Neural progenitor cell (in vitro differentiated cells): ENCODE measurements around the gene AEBP2. TPM values are rescaled to one million over a fixed set of nuclear protein-coding genes. Genes with fewer than 3 reads are reported as not detected.

Experiments
- DNase-seq: peaks from one replicate; pipeline ENCODE4 v3.0.0-alpha.2; 2016; ENCODE audit warnings: low spot score
- H2AFZ ChIP-seq: fragments of 200-600 bp; sonication (generic); replicated peaks from 2 replicates; pipeline ENCODE4 v1.6.1; 2016; ENCODE audit warnings: antibody characterized with exemption
- H3F3A ChIP-seq: fragments of 200-600 bp; sonication (generic); 2 replicates; pipeline ENCODE4 v1.6.1; 2016; ENCODE audit warnings: antibody characterized with exemption, low read depth
- H3K27ac ChIP-seq: fragments of 200-600 bp; sonication (generic); 2 replicates; pipeline ENCODE4 v1.5.1; 2016; ENCODE audit warnings: mild to moderate bottlenecking
- H3K27me3 ChIP-seq: fragments of 200-600 bp; sonication (generic); 2 replicates; pipeline ENCODE4 v1.6.1; 2016; ENCODE audit warnings: mild to moderate bottlenecking, moderate library complexity
- H3K36me3 ChIP-seq: fragments of 200-600 bp; sonication (generic); 2 replicates; pipeline ENCODE4 v1.5.1; 2016
- H3K4me1 ChIP-seq: fragments of 200-600 bp; sonication (generic); 2 replicates; pipeline ENCODE4 v1.6.1; 2016; ENCODE audit warnings: mixed run types
- H3K4me2 ChIP-seq: fragments of 200-600 bp; sonication (generic); 2 replicates; pipeline ENCODE4 v1.6.1; 2016
- H3K4me3 ChIP-seq: fragments of 200-600 bp; sonication (generic); 2 replicates; pipeline ENCODE4 v1.5.1; 2016
- H3K79me2 ChIP-seq: fragments of 200-600 bp; sonication (generic); 2 replicates; pipeline ENCODE4 v1.6.1; 2016; ENCODE audit warnings: low read depth
- H3K9ac ChIP-seq: fragments of 200-600 bp; sonication (generic); 2 replicates; pipeline ENCODE4 v1.6.1; 2016
- H3K9me3 ChIP-seq: fragments of 200-600 bp; sonication (generic); 2 replicates; pipeline ENCODE4 v1.5.1; 2016; ENCODE audit warnings: low read depth
- H4K20me1 ChIP-seq: fragments of 200-600 bp; sonication (generic); 2 replicates; pipeline ENCODE4 v1.6.1; 2016; ENCODE audit warnings: low read depth
- H3K27ac Mint-ChIP-seq: 3 replicates; pipeline ENCODE4 v1.8.0; 2021; ENCODE audit warnings: mixed read lengths
- H3K27me3 Mint-ChIP-seq: 2 replicates; pipeline ENCODE4 v1.8.0; 2022; ENCODE audit warnings: low read depth, mild to moderate bottlenecking, inconsistent platforms, moderate library complexity, mixed read lengths; ENCODE audit not compliant: insufficient read depth
- H3K36me3 Mint-ChIP-seq: 3 replicates; pipeline ENCODE4 v1.8.0; 2021; ENCODE audit warnings: mixed read lengths
- H3K4me1 Mint-ChIP-seq: 3 replicates; pipeline ENCODE4 v1.8.0; 2021; ENCODE audit warnings: mixed read lengths
- H3K4me3 Mint-ChIP-seq: 3 replicates; pipeline ENCODE4 v1.8.0; 2021; ENCODE audit warnings: mild to moderate bottlenecking, moderate library complexity, mixed read lengths
- H3K9me3 Mint-ChIP-seq: 3 replicates; pipeline ENCODE4 v1.8.0; 2020; ENCODE audit warnings: mixed read lengths
- EZH2 ChIP-seq: fragments of 200-600 bp; sonication (generic); IDR thresholded peaks from 2 replicates; pipeline ENCODE4 v1.6.1; 2017; ENCODE audit warnings: antibody characterized with exemption, mild to moderate bottlenecking, moderate library complexity
- EZH2phosphoT487 ChIP-seq: fragments of 200-600 bp; sonication (generic); IDR thresholded peaks from 2 replicates; pipeline ENCODE4 v1.6.1; 2017; ENCODE audit warnings: antibody characterized with exemption
- total RNA-seq: library from RNA; depleted of rRNA; stranded (reverse); fragments of >200 nt; gene quantifications from 2 replicates; pipeline ENCODE4 v1.2.3, GENCODE V29; 2015; ENCODE audit warnings: low replicate concordance
- TF ChIP-seq, protein P1 (sequence below): fragments of 200-600 bp; sonication (generic); IDR thresholded peaks from 2 replicates; pipeline ENCODE4 v1.5.1; 2017; ENCODE audit warnings: antibody characterized with exemption, mild to moderate bottlenecking

AEBP2 gene
- total RNA-seq, 1 donor from 2014 or later, result 34.0 TPM

DNA sequence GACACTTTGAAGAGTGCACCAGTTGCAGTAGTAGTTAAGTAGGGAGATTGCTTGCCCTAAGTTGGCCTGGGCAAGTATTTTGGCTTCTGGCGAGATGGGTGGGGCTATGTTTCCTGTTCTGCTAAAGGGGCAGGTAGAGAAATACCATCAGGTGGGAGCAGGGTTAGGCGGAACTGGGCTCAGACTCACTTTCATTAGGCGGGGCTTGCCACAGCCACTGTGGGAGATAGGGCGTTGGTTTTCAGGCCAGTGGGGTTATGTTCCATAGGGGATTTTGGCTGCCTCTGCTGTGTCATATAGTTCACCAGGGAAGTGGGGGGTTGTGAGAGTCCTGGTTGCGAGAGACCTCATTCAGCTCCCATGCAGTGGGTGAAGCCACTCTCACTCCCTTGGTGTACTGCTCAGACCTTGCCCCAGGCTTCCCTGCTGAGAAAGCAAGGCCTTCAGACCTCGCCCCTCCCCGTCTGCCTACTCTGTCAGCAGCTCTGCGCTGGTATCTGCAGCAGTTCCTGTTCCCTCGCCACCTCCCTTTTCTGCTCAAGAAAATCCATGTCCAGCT is 43.3 kb downstream of the AEBP2 start:
- no peak overlapping the region for H3K4me2 ChIP-seq
- peaks cover 10% of the 10 kb centered on the region for H3K36me3 ChIP-seq
- peaks cover 100% of the 10 kb centered on the region for H3K79me2 ChIP-seq
- Mint-ChIP-seq H3K4me1 (peaks cover 14% of the 10 kb centered on the region), H3K9me3 (peaks cover 54% of the 10 kb centered on the region), H3K4me3 (no peak overlapping the region), H3K36me3 (peaks cover 80% of the 10 kb centered on the region), H3K27ac (no peak overlapping the region), H3K27me3 (no peaks in the 10 kb centered on the region)
- no peaks in the 10 kb centered on the region for H3K9me3 ChIP-seq
- H3K9ac ChIP-seq, result no peak overlapping the region
- no peak overlapping the region for H3K27ac ChIP-seq
- H3K27me3 ChIP-seq, result no peaks in the 10 kb centered on the region
- no peak overlapping the region for H3K4me3 ChIP-seq
- TF ChIP-seq, protein P1, sequence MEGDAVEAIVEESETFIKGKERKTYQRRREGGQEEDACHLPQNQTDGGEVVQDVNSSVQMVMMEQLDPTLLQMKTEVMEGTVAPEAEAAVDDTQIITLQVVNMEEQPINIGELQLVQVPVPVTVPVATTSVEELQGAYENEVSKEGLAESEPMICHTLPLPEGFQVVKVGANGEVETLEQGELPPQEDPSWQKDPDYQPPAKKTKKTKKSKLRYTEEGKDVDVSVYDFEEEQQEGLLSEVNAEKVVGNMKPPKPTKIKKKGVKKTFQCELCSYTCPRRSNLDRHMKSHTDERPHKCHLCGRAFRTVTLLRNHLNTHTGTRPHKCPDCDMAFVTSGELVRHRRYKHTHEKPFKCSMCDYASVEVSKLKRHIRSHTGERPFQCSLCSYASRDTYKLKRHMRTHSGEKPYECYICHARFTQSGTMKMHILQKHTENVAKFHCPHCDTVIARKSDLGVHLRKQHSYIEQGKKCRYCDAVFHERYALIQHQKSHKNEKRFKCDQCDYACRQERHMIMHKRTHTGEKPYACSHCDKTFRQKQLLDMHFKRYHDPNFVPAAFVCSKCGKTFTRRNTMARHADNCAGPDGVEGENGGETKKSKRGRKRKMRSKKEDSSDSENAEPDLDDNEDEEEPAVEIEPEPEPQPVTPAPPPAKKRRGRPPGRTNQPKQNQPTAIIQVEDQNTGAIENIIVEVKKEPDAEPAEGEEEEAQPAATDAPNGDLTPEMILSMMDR, result no peak
- TF ChIP-seq EZH2, result no peak
- no peak for TF ChIP-seq EZH2phosphoT487
- DNase-seq, result peak; percentile 6
- no peaks in the 10 kb centered on the region for H3F3A ChIP-seq
- peaks cover 25% of the 10 kb centered on the region for H4K20me1 ChIP-seq
- H2AFZ ChIP-seq, result no peak overlapping the region
- peaks cover 6% of the 10 kb centered on the region for H3K4me1 ChIP-seq

DNA sequence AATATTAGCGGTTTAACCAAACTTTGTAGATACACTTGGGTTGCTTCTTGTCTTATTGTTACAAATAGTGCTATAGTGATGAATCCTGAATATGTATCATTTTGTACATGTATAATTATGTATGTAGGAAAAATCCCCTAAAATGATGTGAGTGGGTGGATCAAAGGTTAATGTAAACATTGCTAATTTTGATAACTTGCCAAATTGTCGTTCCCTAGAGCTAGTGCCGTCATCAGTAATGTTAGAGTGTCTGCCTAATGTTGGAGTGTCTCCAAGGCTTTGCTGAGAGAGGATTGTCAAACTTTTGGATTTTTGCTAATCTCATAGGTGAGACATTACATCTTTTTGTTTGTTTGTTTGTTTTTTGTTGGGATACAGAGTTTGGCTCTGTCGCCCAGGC is 44.4 kb downstream of the AEBP2 start:
- peaks cover 14% of the 10 kb centered on the region for H3K4me1 Mint-ChIP-seq
- H3K9me3 Mint-ChIP-seq, result peaks cover 43% of the 10 kb centered on the region
- Histone ChIP-seq H3K9me3 (no peaks in the 10 kb centered on the region), H3K9ac (no peak overlapping the region), H3K4me3 (no peak overlapping the region), H3K79me2 (peaks cover 100% of the 10 kb centered on the region), H3K36me3 (peaks cover 10% of the 10 kb centered on the region), H3F3A (no peaks in the 10 kb centered on the region), H3K4me2 (no peak overlapping the region), H3K4me1 (peaks cover 6% of the 10 kb centered on the region), H3K27me3 (no peaks in the 10 kb centered on the region), H3K27ac (no peak overlapping the region), H2AFZ (no peak overlapping the region), H4K20me1 (peaks cover 25% of the 10 kb centered on the region)
- no peak for TF ChIP-seq EZH2
- TF ChIP-seq, protein P1, result no peak
- TF ChIP-seq EZH2phosphoT487, result no peak
- peaks cover 77% of the 10 kb centered on the region for H3K36me3 Mint-ChIP-seq
- DNase-seq, result no peak
- no peak overlapping the region for H3K4me3 Mint-ChIP-seq
- no peak overlapping the region for H3K27ac Mint-ChIP-seq
- no peaks in the 10 kb centered on the region for H3K27me3 Mint-ChIP-seq

DNA sequence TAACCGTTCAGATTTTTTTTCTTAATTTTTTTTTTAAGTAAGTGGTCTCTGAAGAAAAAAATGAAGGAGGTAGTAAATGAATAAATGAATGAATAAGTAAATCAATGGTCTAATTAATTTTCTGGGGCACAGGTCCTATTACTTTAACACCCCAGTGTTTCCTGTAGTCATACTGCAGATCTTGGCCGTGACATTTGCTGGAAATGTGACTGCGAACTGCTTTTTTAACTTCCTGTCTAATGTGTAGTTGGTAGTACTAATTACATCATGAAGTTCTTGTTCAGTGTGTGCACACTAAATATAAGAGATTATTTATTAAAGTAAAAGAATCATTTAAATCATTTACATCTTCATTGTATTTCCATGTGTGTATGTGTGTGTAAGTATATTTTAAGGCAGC is 45.4 kb downstream of the AEBP2 start:
- H3K4me3 Mint-ChIP-seq, result no peak overlapping the region
- peaks cover 100% of the 10 kb centered on the region for H3K79me2 ChIP-seq

More for the DNA sequence above, 45.4 kb downstream of the AEBP2 start:
- Histone ChIP-seq H2AFZ (no peak overlapping the region), H3K27ac (no peak overlapping the region), H3K27me3 (no peaks in the 10 kb centered on the region), H3K9me3 (no peaks in the 10 kb centered on the region), H3K4me2 (no peak overlapping the region), H3K4me1 (peaks cover 6% of the 10 kb centered on the region), H3K36me3 (peaks cover 3% of the 10 kb centered on the region), H3K4me3 (no peak overlapping the region), H4K20me1 (peaks cover 33% of the 10 kb centered on the region), H3K9ac (no peak overlapping the region), H3F3A (no peaks in the 10 kb centered on the region)
- Mint-ChIP-seq H3K36me3 (peaks cover 72% of the 10 kb centered on the region), H3K9me3 (peaks cover 35% of the 10 kb centered on the region), H3K27me3 (no peaks in the 10 kb centered on the region), H3K27ac (no peak overlapping the region), H3K4me1 (peaks cover 14% of the 10 kb centered on the region)
- TF ChIP-seq, protein P1, result no peak
- TF ChIP-seq EZH2phosphoT487 (no peak), EZH2 (no peak)
- no peak for DNase-seq
